ACC112 (cell line): ENCODE data around the gene LCLAT1.

Experiments used
- H2AFZ ChIP-seq: fragments of 200-600 bp; sonication (generic); one replicate; pipeline ENCODE4 v1.6.0; 2017; ENCODE audit warnings: antibody characterized with exemption, low read length; ENCODE audit not compliant: unreplicated experiment
- H3K27ac ChIP-seq: fragments of 200-600 bp; sonication (generic); 2 replicates; pipeline ENCODE4 v1.5.1; 2014; ENCODE audit warnings: low read depth, mild to moderate bottlenecking, antibody characterized with exemption, low read length, moderate library complexity
- H3K27me3 ChIP-seq: fragments of 200-600 bp; sonication (generic); 2 replicates; pipeline ENCODE4 v1.6.1; 2014; ENCODE audit warnings: mild to moderate bottlenecking, antibody characterized with exemption, low read length, moderate library complexity, mixed read lengths; ENCODE audit not compliant: insufficient read depth
- H3K36me3 ChIP-seq: fragments of 200-600 bp; sonication (generic); 2 replicates; pipeline ENCODE4 v1.6.1; 2016; ENCODE audit warnings: mild to moderate bottlenecking, antibody characterized with exemption, low read length, moderate library complexity, mixed read lengths; ENCODE audit not compliant: insufficient read depth
- H3K4me1 ChIP-seq: fragments of 200-600 bp; sonication (generic); one replicate; pipeline ENCODE4 v1.6.1; 2016; ENCODE audit warnings: low read length, mixed read lengths; ENCODE audit not compliant: insufficient read depth, unreplicated experiment, control insufficient read depth
- H3K4me3 ChIP-seq: fragments of 200-600 bp; sonication (generic); 2 replicates; pipeline ENCODE4 v1.5.1; 2014; ENCODE audit warnings: mild to moderate bottlenecking, low read depth, low read length
- H3K79me2 ChIP-seq: fragments of 200-600 bp; sonication (generic); one replicate; pipeline ENCODE4 v1.6.0; 2016; ENCODE audit warnings: low read length; ENCODE audit not compliant: control insufficient read depth, unreplicated experiment, insufficient read depth

The LCLAT1 gene

DNA sequence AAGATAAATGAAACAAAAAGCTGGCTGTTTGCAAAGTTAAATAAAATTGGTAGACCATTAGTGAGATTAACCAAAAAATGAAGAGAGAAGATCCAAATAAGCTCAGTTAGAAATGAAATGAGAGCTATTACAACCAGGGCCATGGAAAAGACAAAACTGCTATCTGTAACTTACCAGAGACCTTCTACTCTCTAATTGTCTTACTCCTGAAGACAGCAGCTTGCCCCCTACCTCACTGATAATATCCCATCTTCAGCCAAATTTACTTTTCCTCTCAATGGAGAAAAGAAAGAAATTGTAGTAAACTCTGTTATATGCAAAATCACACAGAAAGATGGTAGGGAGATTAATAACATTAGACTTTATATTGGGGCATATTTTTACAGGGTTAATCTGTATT is 178.2 kb downstream of the LCLAT1 start:
- Histone ChIP-seq H3K27ac (no peak overlapping the region), H3K4me1 (no peaks in the 10 kb centered on the region), H2AFZ (no peak overlapping the region), H3K36me3 (no peaks in the 10 kb centered on the region), H3K79me2 (no peaks in the 10 kb centered on the region), H3K4me3 (no peak overlapping the region), H3K27me3 (no peaks in the 10 kb centered on the region)

DNA sequence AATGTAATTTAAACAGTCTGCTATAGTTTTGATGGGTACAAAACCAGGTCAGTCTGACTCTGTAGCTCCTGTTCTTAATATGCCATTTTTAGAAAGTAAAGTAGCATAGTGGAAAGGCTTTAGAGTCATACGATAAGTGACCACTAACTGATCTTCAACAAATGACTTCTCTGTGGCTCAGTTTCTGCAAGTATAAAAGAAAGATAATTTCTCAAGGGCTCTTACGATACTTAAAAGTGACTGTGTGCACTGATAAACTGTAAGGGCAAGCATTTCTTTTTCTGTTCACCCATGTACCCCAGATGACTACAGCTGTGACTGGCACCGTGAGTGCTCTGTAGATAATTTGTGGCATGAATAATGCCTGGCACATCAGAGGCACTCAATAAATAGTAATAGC is 178.7 kb downstream of the LCLAT1 start:
- Histone ChIP-seq H2AFZ (no peak overlapping the region), H3K27ac (no peak overlapping the region), H3K36me3 (no peaks in the 10 kb centered on the region), H3K4me1 (no peaks in the 10 kb centered on the region), H3K27me3 (no peaks in the 10 kb centered on the region), H3K4me3 (no peak overlapping the region), H3K79me2 (no peaks in the 10 kb centered on the region)

GRCh38 chr2:30626397-30626796 is 179.4 kb downstream of the LCLAT1 start:
- no peak overlapping the region for H3K27ac ChIP-seq
- no peak overlapping the region for H3K4me3 ChIP-seq
- H3K27me3 ChIP-seq = no peaks in the 10 kb centered on the region
- no peaks in the 10 kb centered on the region for H3K36me3 ChIP-seq
- no peak overlapping the region for H2AFZ ChIP-seq
- no peaks in the 10 kb centered on the region for H3K4me1 ChIP-seq
- H3K79me2 ChIP-seq = no peaks in the 10 kb centered on the region

- Histone ChIP-seq H3K36me3 (no peaks in the 10 kb centered on the region), H3K4me3 (no peak overlapping the region), H3K4me1 (no peaks in the 10 kb centered on the region), H3K27me3 (no peaks in the 10 kb centered on the region), H2AFZ (no peak overlapping the region), H3K27ac (no peak overlapping the region), H3K79me2 (no peaks in the 10 kb centered on the region)
Measured at GRCh38 chr2:30627151-30627550, 180.1 kb downstream of the LCLAT1 start.

DNA sequence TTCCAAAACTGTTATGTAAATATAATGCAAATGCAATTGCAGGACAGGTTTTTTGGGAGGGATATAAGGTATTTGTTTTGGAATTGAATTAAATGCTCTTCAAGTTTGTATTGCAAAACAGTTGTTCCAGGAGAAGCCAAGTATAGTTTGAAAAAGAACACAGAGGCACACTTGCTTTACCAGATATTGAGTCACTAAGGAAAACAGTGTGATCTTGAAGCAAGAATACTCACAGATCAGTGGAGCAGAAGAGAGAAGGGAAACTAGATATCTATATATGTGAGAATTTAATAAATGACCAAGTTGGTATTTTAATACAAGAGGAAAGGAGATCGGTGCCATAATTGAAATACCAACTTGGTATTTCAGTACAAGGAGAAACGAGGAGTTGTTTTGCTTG is 181.3 kb downstream of the LCLAT1 start:
- no peak overlapping the region for H3K4me3 ChIP-seq
- no peak overlapping the region for H2AFZ ChIP-seq
- H3K27ac ChIP-seq = no peak overlapping the region
- no peaks in the 10 kb centered on the region for H3K79me2 ChIP-seq
- no peaks in the 10 kb centered on the region for H3K36me3 ChIP-seq
- no peaks in the 10 kb centered on the region for H3K27me3 ChIP-seq
- H3K4me1 ChIP-seq = no peaks in the 10 kb centered on the region

DNA sequence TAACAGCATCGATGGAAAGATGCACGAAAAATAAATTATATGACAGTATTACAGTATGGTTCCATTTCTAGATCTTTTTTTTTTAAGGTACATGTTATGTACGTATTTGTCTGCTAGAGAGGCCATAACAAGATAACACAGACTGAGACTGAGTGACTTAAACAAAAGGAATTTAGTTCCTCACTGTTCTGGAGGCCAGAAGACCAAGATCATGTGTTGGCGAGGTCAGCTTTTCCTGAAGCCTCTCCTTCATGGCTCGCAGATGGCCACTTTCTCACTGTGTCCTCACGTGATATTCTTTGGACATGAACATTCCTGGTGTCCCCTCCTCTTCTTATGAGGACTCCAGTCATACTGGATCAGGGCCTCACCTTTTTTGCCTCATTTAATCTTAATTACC is 182.8 kb downstream of the LCLAT1 start:
- Histone ChIP-seq H2AFZ (no peak overlapping the region), H3K4me1 (no peaks in the 10 kb centered on the region), H3K36me3 (no peaks in the 10 kb centered on the region), H3K27ac (no peak overlapping the region), H3K27me3 (no peaks in the 10 kb centered on the region), H3K4me3 (no peak overlapping the region), H3K79me2 (no peaks in the 10 kb centered on the region)

DNA sequence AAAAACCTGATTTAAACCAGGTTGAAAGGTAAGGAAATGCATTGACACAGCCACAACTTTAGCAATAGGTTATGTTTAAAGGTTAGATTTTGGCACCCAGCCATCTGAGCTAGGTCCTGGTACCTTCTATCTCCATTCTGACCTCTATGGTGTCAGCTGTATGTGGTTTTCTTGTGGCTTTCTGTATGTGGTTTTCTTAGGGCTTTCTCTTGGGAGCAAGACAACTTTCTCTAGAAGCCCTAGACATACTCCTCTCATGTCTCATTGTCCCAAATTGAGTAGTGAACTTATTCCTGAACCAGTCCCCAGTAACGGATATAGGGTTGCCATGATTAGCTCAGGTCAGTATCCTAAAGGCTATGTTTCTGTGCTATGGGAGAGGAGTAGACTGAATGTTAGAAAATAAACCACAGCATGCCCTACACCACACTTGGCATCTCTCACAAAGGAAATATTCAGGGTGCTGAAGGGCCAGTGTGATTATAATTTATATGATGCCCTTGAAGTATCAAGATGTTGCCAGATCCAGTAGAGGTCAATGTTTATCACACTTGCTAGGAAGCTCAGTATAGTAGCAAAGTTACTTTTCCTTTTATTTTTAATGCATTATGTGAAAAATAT is 184.1 kb downstream of the LCLAT1 start:
- H3K27ac ChIP-seq = no peak overlapping the region
- H3K4me3 ChIP-seq = no peak overlapping the region
- no peak overlapping the region for H2AFZ ChIP-seq
- no peaks in the 10 kb centered on the region for H3K4me1 ChIP-seq
- H3K36me3 ChIP-seq = no peaks in the 10 kb centered on the region
- no peaks in the 10 kb centered on the region for H3K79me2 ChIP-seq
- H3K27me3 ChIP-seq = no peaks in the 10 kb centered on the region

DNA sequence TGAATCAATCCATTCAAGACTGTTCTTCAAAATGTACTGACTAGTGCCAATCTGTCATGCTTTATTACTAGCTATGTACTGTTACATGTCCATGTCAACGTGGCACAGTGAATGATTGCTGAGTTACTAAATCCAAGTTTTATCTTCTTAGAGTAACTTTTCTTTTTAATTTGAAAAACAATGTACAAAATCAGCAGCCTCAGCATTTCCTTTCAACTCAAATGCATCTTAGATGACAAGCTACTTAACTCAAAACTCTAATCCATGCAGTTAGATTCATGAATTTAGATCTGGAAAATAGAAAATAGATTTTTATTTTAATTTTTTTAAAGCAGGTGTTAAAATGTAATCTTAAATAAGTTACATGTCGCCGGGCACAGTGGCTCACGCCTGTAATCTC is 186.0 kb downstream of the LCLAT1 start:
- Histone ChIP-seq H3K27ac (no peak overlapping the region), H3K79me2 (no peaks in the 10 kb centered on the region), H3K4me1 (no peaks in the 10 kb centered on the region), H2AFZ (no peak overlapping the region), H3K4me3 (no peak overlapping the region), H3K27me3 (no peaks in the 10 kb centered on the region), H3K36me3 (no peaks in the 10 kb centered on the region)

- no peaks in the 10 kb centered on the region for H3K36me3 ChIP-seq
- no peaks in the 10 kb centered on the region for H3K27me3 ChIP-seq
- no peak overlapping the region for H2AFZ ChIP-seq
- no peaks in the 10 kb centered on the region for H3K4me1 ChIP-seq
- no peak overlapping the region for H3K4me3 ChIP-seq
- no peak overlapping the region for H3K27ac ChIP-seq
- H3K79me2 ChIP-seq = no peaks in the 10 kb centered on the region
Measured at GRCh38 chr2:30636311-30636710, 189.3 kb downstream of the LCLAT1 start.

DNA sequence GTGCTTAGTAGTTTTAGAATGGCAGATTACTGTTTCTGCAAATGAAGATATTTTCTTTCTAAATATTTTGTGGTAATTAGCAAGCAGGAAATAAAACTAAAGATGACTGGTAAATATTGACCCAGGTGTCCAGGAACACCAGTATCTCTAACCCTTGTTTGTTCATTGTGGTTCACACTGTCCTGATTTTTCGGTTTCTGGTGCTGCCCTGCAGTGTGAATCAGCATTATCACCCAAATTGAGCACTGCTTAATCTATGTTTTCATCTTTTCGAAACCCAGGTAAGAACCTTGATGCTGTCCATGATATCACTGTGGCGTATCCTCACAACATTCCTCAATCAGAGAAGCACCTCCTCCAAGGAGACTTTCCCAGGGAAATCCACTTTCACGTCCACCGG is 192.8 kb downstream of the LCLAT1 start:
- Histone ChIP-seq H2AFZ (no peak overlapping the region), H3K27me3 (no peaks in the 10 kb centered on the region), H3K79me2 (no peaks in the 10 kb centered on the region), H3K27ac (no peak overlapping the region), H3K4me3 (no peak overlapping the region), H3K4me1 (no peaks in the 10 kb centered on the region), H3K36me3 (no peaks in the 10 kb centered on the region)

DNA sequence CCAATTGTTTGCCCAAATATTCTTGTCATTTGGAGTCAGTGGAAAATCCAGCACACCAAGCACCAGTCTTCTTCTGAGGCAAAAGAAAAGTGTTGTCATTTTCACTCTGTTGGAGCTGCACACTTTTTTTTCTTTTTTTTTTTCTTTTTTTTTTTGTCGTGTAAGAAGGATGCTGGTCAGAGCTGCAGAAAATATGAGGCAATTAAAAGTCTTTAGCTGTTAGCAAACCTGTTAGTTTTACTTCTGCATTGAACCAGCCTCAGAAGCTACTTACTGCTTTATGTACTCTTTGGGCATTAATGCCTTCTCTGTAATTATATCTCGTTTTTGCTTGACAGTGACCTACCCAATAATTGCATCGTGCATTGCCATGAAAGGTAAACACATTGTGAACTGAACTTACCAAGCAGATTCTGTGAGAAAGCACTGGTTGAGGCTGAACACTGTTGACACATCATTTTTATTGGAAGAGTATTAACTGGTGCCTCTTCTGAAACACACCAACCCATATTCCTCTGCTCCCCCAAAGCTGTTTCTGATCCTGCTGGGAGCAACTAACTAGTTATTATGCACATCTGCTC is 194.8 kb downstream of the LCLAT1 start:
- Histone ChIP-seq H3K27me3 (no peaks in the 10 kb centered on the region), H3K4me1 (no peaks in the 10 kb centered on the region), H3K36me3 (no peaks in the 10 kb centered on the region), H3K4me3 (no peak overlapping the region), H3K79me2 (no peaks in the 10 kb centered on the region), H2AFZ (no peak overlapping the region), H3K27ac (no peak overlapping the region)
